IMR-90 (cell line): ENCODE measurements around the gene ILK. TPM values are rescaled to one million over a fixed set of nuclear protein-coding genes. Genes with fewer than 3 reads are reported as not detected.

ENCODE experiments used
- ATAC-seq: fragments of 200-7000 bp; cut with Tn5 transposase; 2 replicates; pipeline ENCODE4 v1.9.1; 2020; ENCODE audit warnings: low read depth, mild to moderate bottlenecking, moderate library complexity
- BruUV-seq: library from RNA; stranded (reverse); fragments of 400-500 nt; replicated peaks from 2 replicates; lab custom pipeline; 2021; lab: Mats Ljungman, UMichigan
- CTCF ChIA-PET: fragments of 300-600 bp; formaldehyde crosslinking; extraction: SDS; loops from one replicate; lab custom pipeline; 2021; ENCODE audit warnings: antibody characterized with exemption; lab: Yijun Ruan, JAX
- POLR2A ChIA-PET: fragments of 300-600 bp; sonication (Branson Sonifier 250); formaldehyde crosslinking; loops from one replicate; lab custom pipeline; 2022; ENCODE audit warnings: antibody characterized with exemption; ENCODE audit not compliant: unreplicated experiment; lab: Charles Lee
- DNase-seq: peaks from one replicate; pipeline ENCODE4 v3.0.0; 2013
- H2AFZ ChIP-seq: replicated peaks from 2 replicates; pipeline ENCODE3; 2013; ENCODE audit warnings: low read length, mild to moderate bottlenecking; ENCODE audit not compliant: poor library complexity
- H2AK5ac ChIP-seq: 2 replicates; pipeline ENCODE4 v1.6.1; 2013; ENCODE audit warnings: low read depth, low read length, inconsistent platforms
- H2AK9ac ChIP-seq: replicated peaks from 2 replicates; pipeline ENCODE3; 2013; ENCODE audit warnings: mild to moderate bottlenecking, low read depth, low read length, moderate library complexity; ENCODE audit not compliant: poor library complexity
- H2BK120ac ChIP-seq: 2 replicates; pipeline ENCODE4 v1.6.1; 2013; ENCODE audit warnings: low read depth, low read length, inconsistent platforms
- H2BK15ac ChIP-seq: 3 replicates; pipeline ENCODE4 v1.6.1; 2013; ENCODE audit warnings: low read depth, low read length, inconsistent platforms
- H2BK20ac ChIP-seq: 2 replicates; pipeline ENCODE4 v1.6.1; 2013; ENCODE audit warnings: low read depth, mild to moderate bottlenecking, inconsistent platforms, low read length, moderate library complexity
- H2BK5ac ChIP-seq: 2 replicates; pipeline ENCODE4 v1.6.1; 2013; ENCODE audit warnings: mild to moderate bottlenecking, low read depth, low read length, inconsistent platforms; ENCODE audit not compliant: poor library complexity, severe bottlenecking
- H3K14ac ChIP-seq: replicated peaks from 2 replicates; pipeline ENCODE4 v1.6.1; 2013; ENCODE audit warnings: low read depth, low read length, inconsistent platforms
- H3K18ac ChIP-seq: 2 replicates; pipeline ENCODE4 v1.6.1; 2013; ENCODE audit warnings: low read depth, low read length, control low read depth
- H3K23ac ChIP-seq: 2 replicates; pipeline ENCODE4 v1.6.1; 2013; ENCODE audit warnings: low read depth, low read length, inconsistent platforms
- H3K27ac ChIP-seq: 2 replicates; pipeline ENCODE4 v1.5.1; 2013; ENCODE audit warnings: mild to moderate bottlenecking, control low read depth, low read length; ENCODE audit not compliant: insufficient read depth
- H3K27me3 ChIP-seq: 2 replicates; pipeline ENCODE4 v1.6.1; 2013; ENCODE audit warnings: low read length; ENCODE audit not compliant: control insufficient read depth, insufficient read depth
- H3K36me3 ChIP-seq: 2 replicates; pipeline ENCODE4 v1.6.1; 2013; ENCODE audit warnings: low read length, mixed read lengths; ENCODE audit not compliant: control insufficient read depth, insufficient read depth
- H3K4ac ChIP-seq: 2 replicates; pipeline ENCODE4 v1.6.1; 2013; ENCODE audit warnings: low read depth, low read length, inconsistent platforms
- H3K4me1 ChIP-seq: 2 replicates; pipeline ENCODE4 v1.6.1; 2013; ENCODE audit warnings: low read length, mixed read lengths; ENCODE audit not compliant: control insufficient read depth, insufficient read depth
- H3K4me2 ChIP-seq: 2 replicates; pipeline ENCODE4 v1.6.1; 2013; ENCODE audit warnings: low read depth, mild to moderate bottlenecking, control low read depth, low read length, moderate library complexity
- H3K4me3 ChIP-seq: 2 replicates; pipeline ENCODE4 v1.5.1; 2013; ENCODE audit warnings: low read depth, mild to moderate bottlenecking, control low read depth, low read length, moderate library complexity; ENCODE audit not compliant: insufficient read depth
- H3K56ac ChIP-seq: 2 replicates; pipeline ENCODE4 v1.6.1; 2013; ENCODE audit warnings: low read length, inconsistent platforms; ENCODE audit not compliant: insufficient read depth; ENCODE audit errors: extremely low read depth
- H3K79me1 ChIP-seq, 2 experiments: 2 replicates each; pipeline ENCODE4 v1.6.1; 2013; ENCODE audit warnings: low read length in 2 of 2, inconsistent platforms in 1 of 2, low read depth in 1 of 2
- H3K9ac ChIP-seq: 2 replicates; pipeline ENCODE4 v1.6.1; 2013; ENCODE audit warnings: low read depth, low read length, control low read depth
- H3K9me1 ChIP-seq: 2 replicates; pipeline ENCODE4 v1.6.1; 2013; ENCODE audit warnings: low read length, inconsistent platforms; ENCODE audit not compliant: insufficient read depth
- H3K9me3 ChIP-seq: 2 replicates; pipeline ENCODE4 v1.6.1; 2013; ENCODE audit warnings: low read length; ENCODE audit not compliant: control insufficient read depth, insufficient read depth
- H4K20me1 ChIP-seq: 2 replicates; pipeline ENCODE4 v1.6.1; 2013; ENCODE audit warnings: low read length, inconsistent platforms; ENCODE audit not compliant: insufficient read depth
- H4K5ac ChIP-seq: 2 replicates; pipeline ENCODE4 v1.6.1; 2013; ENCODE audit warnings: mild to moderate bottlenecking, low read depth, low read length, control low read depth
- H4K8ac ChIP-seq, 2 experiments: 2 replicates each; pipeline ENCODE4 v1.6.1; 2013; ENCODE audit warnings: low read depth in 2 of 2, low read length in 2 of 2, control low read depth in 1 of 2, inconsistent platforms in 1 of 2
- H4K91ac ChIP-seq: 2 replicates; pipeline ENCODE4 v1.6.1; 2013; ENCODE audit warnings: low read depth, low read length, inconsistent platforms; ENCODE audit not compliant: insufficient read depth
- BHLHE40 ChIP-seq: fragments of 150-350 bp; IDR thresholded peaks from 2 replicates; pipeline ENCODE4 v1.6.1; 2016; ENCODE audit warnings: mild to moderate bottlenecking, low read depth, low read length
- CEBPB ChIP-seq: IDR thresholded peaks from 2 replicates; pipeline ENCODE4 v1.6.1; 2012; ENCODE audit warnings: low read depth, low read length, improper control_type of control experiment
- CHD1 ChIP-seq: IDR thresholded peaks from 2 replicates; pipeline ENCODE4 v1.6.1; 2012; ENCODE audit warnings: low read depth, low read length, improper control_type of control experiment
- CTCF ChIP-seq: conservative IDR thresholded peaks from 2 replicates; pipeline ENCODE4 v1.5.1; 2012; ENCODE audit warnings: mild to moderate bottlenecking, low read depth, low read length, improper control_type of control experiment
- FOS ChIP-seq: fragments of 150-350 bp; IDR thresholded peaks from 2 replicates; pipeline ENCODE4 v1.6.1; 2016; ENCODE audit warnings: low read depth, low read length
- MAFK ChIP-seq: IDR thresholded peaks from 2 replicates; pipeline ENCODE4 v1.6.1; 2012; ENCODE audit warnings: low read depth, low read length, improper control_type of control experiment
- MAZ ChIP-seq: IDR thresholded peaks from 2 replicates; pipeline ENCODE4 v1.6.1; 2012; ENCODE audit warnings: low read depth, mild to moderate bottlenecking, low read length, improper control_type of control experiment, moderate library complexity, borderline replicate concordance
- MXI1 ChIP-seq: IDR thresholded peaks from 2 replicates; pipeline ENCODE4 v1.6.1; 2012; ENCODE audit warnings: low read depth, mild to moderate bottlenecking, low read length, moderate library complexity, borderline replicate concordance
- NFE2L2 ChIP-seq: fragments of 150-350 bp; IDR thresholded peaks from 2 replicates; pipeline ENCODE4 v1.6.1; 2016; ENCODE audit warnings: low read depth, mild to moderate bottlenecking, low read length
- POLR2A ChIP-seq: IDR thresholded peaks from 2 replicates; pipeline ENCODE4 v1.6.1; 2012; ENCODE audit warnings: mild to moderate bottlenecking, low read depth, low read length
- RAD21 ChIP-seq: IDR thresholded peaks from 2 replicates; pipeline ENCODE4 v1.6.1; 2012; ENCODE audit warnings: low read length, improper control_type of control experiment
- RCOR1 ChIP-seq: IDR thresholded peaks from 2 replicates; pipeline ENCODE4 v1.6.1; 2012; ENCODE audit warnings: mild to moderate bottlenecking, low read length, improper control_type of control experiment; ENCODE audit not compliant: insufficient replicate concordance
- RFX5 ChIP-seq: IDR thresholded peaks from 2 replicates; pipeline ENCODE4 v1.8.0; 2012; ENCODE audit warnings: low read depth, mild to moderate bottlenecking, low read length, moderate library complexity
- SMC3 ChIP-seq: fragments of 150-350 bp; IDR thresholded peaks from 2 replicates; pipeline ENCODE4 v1.6.1; 2016; ENCODE audit warnings: low read depth, mild to moderate bottlenecking, antibody characterized with exemption, low read length, moderate library complexity
- WGBS, 2 experiments: methylation state at CpG; one replicate each; pipeline versions ENCODE4 v1.1.5 to v1.1.7; 2013; ENCODE audit warnings: missing lambda C conversion rate in 2 of 2; ENCODE audit not compliant: insufficient read length in 1 of 2; ENCODE audit errors: extremely low coverage in 2 of 2; 5-methylcytosine and 5-hydroxymethylcytosine counted together
- dilution Hi-C: fragments of 300-500 bp; cut with HindIII; formaldehyde crosslinking; loops from one replicate; pipeline ENCODE4 v1.14.3; 2018; ENCODE audit warnings: low sequenced_read_pairs; ENCODE audit not compliant: unreplicated experiment
- in situ Hi-C: fragments of 300-500 bp; cut with MboI; formaldehyde crosslinking; loops from 3 replicates; pipeline ENCODE4 v1.14.3; 2019; ENCODE audit warnings: low sequenced_read_pairs, inconsistent platforms, mixed read lengths
- intact Hi-C: fragments of 100-400 bp; cut with micrococcal nuclease; formaldehyde crosslinking; loops from 2 replicates; pipeline ENCODE4 v1.10.0; 2022
- polyA plus RNA-seq, 3 experiments: library from polyadenylated mRNA; depleted of rRNA; stranded (reverse); fragments of >200 nt; gene quantifications; 2 replicates each; pipeline ENCODE4 v1.2.3, GENCODE V29; 2012; ENCODE audit warnings: low replicate concordance in 1 of 3
- total RNA-seq: library from RNA; depleted of rRNA; stranded (reverse); fragments of >200 nt; gene quantifications from 2 replicates; pipeline ENCODE4 v1.2.3, GENCODE V29; 2012
- TF ChIP-seq, protein P1 (sequence below): fragments of 150-350 bp; IDR thresholded peaks from 2 replicates; pipeline ENCODE4 v1.6.1; 2016; ENCODE audit warnings: low read depth, mild to moderate bottlenecking, low read length, moderate library complexity, borderline replicate concordance
- TF ChIP-seq, protein P2 (sequence below): fragments of 150-350 bp; IDR thresholded peaks from 2 replicates; pipeline ENCODE4 v1.6.1; 2017; ENCODE audit warnings: mild to moderate bottlenecking, antibody characterized with exemption, low read length, low read depth

ILK gene
- total and polyA plus RNA-seq, 2 of the 4 experiments (the other 2 are of a cell fraction) = 339 to 389 TPM

DNA sequence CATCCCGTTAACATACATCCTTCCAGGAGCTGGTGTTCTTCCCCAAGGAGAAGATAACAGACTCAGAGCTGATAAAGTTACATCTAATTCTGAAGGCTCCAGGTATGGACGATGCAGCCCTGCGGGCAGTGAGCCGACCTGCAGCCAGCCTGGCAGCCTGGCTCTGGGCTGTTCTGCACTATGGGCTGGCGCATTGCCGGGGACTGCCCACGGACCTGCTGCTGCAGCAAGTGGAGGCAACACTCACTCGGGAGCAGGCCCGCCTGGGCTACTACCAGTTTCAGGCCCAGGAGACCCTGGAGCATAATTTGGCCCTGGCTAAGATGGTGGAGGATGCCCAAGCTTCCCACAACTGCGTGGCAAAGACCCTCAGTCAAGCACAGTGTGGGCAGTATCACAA is 39.9 kb upstream of the ILK start:
- H4K20me1 ChIP-seq = no peaks in the 10 kb centered on the region
- BruUV-seq = no TSS peak
- no peak overlapping the region for H3K27ac ChIP-seq
- H3K36me3 ChIP-seq = no peaks in the 10 kb centered on the region
- H3K14ac ChIP-seq = no peak overlapping the region
- no peak overlapping the region for H3K56ac ChIP-seq
- no peak overlapping the region for H2BK20ac ChIP-seq
- no peak for ATAC-seq
- no peak overlapping the region for H4K91ac ChIP-seq
- in situ Hi-C loops = no loop called here
- no peak for DNase-seq
- H2BK120ac ChIP-seq = no peak overlapping the region
- peaks cover 10% of the 10 kb centered on the region for H3K9me1 ChIP-seq
- H4K8ac ChIP-seq = no peak overlapping the region
- H3K4me3 ChIP-seq = no peak overlapping the region
- no peak overlapping the region for H2AK9ac ChIP-seq
- H2BK15ac ChIP-seq = no peak overlapping the region
- H2AFZ ChIP-seq = no peak overlapping the region
- intact Hi-C loops = no loop called here
- H3K4ac ChIP-seq = no peak overlapping the region
- H3K18ac ChIP-seq = no peak overlapping the region
- CTCF ChIA-PET = no interaction called here
- H3K4me1 ChIP-seq = peaks cover 5% of the 10 kb centered on the region; the same call in 1 of the 2 replicates
- no peak overlapping the region for H4K5ac ChIP-seq
- H2AK5ac ChIP-seq = no peak overlapping the region
- H3K79me1 ChIP-seq = no peaks in the 10 kb centered on the region
- H3K27me3 ChIP-seq = no peaks in the 10 kb centered on the region
- H2BK5ac ChIP-seq = no peak overlapping the region
- H3K4me2 ChIP-seq = no peak overlapping the region
- TF ChIP-seq SMC3 = no peak
- TF ChIP-seq POLR2A = no peak
- no peak for TF ChIP-seq NFE2L2
- no peak for TF ChIP-seq RCOR1
- no peak for TF ChIP-seq CEBPB
- TF ChIP-seq RAD21 = no peak
- no peak for TF ChIP-seq MAFK
- TF ChIP-seq BHLHE40 = no peak
- TF ChIP-seq, protein P1, sequence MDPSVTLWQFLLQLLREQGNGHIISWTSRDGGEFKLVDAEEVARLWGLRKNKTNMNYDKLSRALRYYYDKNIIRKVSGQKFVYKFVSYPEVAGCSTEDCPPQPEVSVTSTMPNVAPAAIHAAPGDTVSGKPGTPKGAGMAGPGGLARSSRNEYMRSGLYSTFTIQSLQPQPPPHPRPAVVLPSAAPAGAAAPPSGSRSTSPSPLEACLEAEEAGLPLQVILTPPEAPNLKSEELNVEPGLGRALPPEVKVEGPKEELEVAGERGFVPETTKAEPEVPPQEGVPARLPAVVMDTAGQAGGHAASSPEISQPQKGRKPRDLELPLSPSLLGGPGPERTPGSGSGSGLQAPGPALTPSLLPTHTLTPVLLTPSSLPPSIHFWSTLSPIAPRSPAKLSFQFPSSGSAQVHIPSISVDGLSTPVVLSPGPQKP = no peak
- TF ChIP-seq MXI1 = no peak
- no peak for TF ChIP-seq FOS
- TF ChIP-seq MAZ = no peak
- no peak for TF ChIP-seq CTCF
- TF ChIP-seq, protein P2, sequence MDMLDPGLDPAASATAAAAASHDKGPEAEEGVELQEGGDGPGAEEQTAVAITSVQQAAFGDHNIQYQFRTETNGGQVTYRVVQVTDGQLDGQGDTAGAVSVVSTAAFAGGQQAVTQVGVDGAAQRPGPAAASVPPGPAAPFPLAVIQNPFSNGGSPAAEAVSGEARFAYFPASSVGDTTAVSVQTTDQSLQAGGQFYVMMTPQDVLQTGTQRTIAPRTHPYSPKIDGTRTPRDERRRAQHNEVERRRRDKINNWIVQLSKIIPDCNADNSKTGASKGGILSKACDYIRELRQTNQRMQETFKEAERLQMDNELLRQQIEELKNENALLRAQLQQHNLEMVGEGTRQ = no peak
- no peak for TF ChIP-seq CHD1
- no peak for TF ChIP-seq RFX5
- POLR2A ChIA-PET = no interaction called here
- H3K9ac ChIP-seq = no peak overlapping the region
- dilution Hi-C loops = no loop called here
- 85% methylated on average over 6 of the region's 10 CpGs; no CpG with 5 or more reads in 1 of the 2 experiments for WGBS, 2 experiments
- no peak overlapping the region for H3K23ac ChIP-seq
- no peaks in the 10 kb centered on the region for H3K9me3 ChIP-seq
